NB4 (cell line): ENCODE results near the gene TM2D3.

Experiments used
- DNase-seq: peaks from one replicate; pipeline ENCODE4 v3.0.0; 2010; ENCODE audit warnings: low read depth
- H3K4me3 ChIP-seq: one replicate; pipeline ENCODE4 v1.5.1; 2011; ENCODE audit warnings: mild to moderate bottlenecking, low read depth, low read length, moderate library complexity
- CTCF ChIP-seq: IDR thresholded peaks from one replicate; pipeline ENCODE4 v1.5.1; 2012; ENCODE audit warnings: low read depth, low read length
- MAX ChIP-seq: IDR thresholded peaks from 2 replicates; pipeline ENCODE4 v1.6.1; 2011; ENCODE audit warnings: low read depth, low read length
- MYC ChIP-seq: IDR thresholded peaks from 2 replicates; pipeline ENCODE4 v1.6.1; 2011; ENCODE audit warnings: low read depth, low read length
- POLR2A ChIP-seq: IDR thresholded peaks from 2 replicates; pipeline ENCODE4 v1.6.1; 2011; ENCODE audit warnings: mild to moderate bottlenecking; ENCODE audit not compliant: insufficient read length; ENCODE audit errors: extremely low read depth

TM2D3 gene

GRCh38 chr15:101596633-101597032 lies 55.5 kb downstream of the TM2D3 start:
- no peak overlapping the region for H3K4me3 ChIP-seq
- DNase-seq, result no peak
- no peak for TF ChIP-seq MYC
- TF ChIP-seq MAX, result no peak
- TF ChIP-seq POLR2A, result no peak
- TF ChIP-seq CTCF, result no peak
